Neural cell (in vitro differentiated cells): ENCODE results near the gene SETBP1.

Experiments
- CTCF ChIP-seq: fragments of 450-650 bp; IDR thresholded peaks from 2 replicates; pipeline ENCODE4 v1.5.1; 2014; ENCODE audit warnings: antibody characterized with exemption, mild to moderate bottlenecking, moderate library complexity; ENCODE audit not compliant: poor library complexity, severe bottlenecking
- EZH2 ChIP-seq: fragments of 200-600, 300-800 bp; shearing (Covaris generic), sonication (generic); IDR thresholded peaks from 2 replicates; pipeline ENCODE4 v1.6.1; 2014; ENCODE audit warnings: antibody characterized with exemption, low read length, borderline replicate concordance, mild to moderate bottlenecking; ENCODE audit not compliant: insufficient read depth, poor library complexity, severe bottlenecking
- MXI1 ChIP-seq: fragments of 450-650 bp; conservative IDR thresholded peaks from 2 replicates; pipeline ENCODE4 v1.6.1; 2014; ENCODE audit warnings: antibody characterized with exemption, mild to moderate bottlenecking; ENCODE audit not compliant: poor library complexity, severe bottlenecking
- POLR2AphosphoS5 ChIP-seq: IDR thresholded peaks from 2 replicates; pipeline ENCODE4 v1.6.1; 2012
- RAD21 ChIP-seq: fragments of 450-650 bp; conservative IDR thresholded peaks from 2 replicates; pipeline ENCODE4 v1.6.1; 2014; ENCODE audit warnings: antibody characterized with exemption, mild to moderate bottlenecking, moderate library complexity
- REST ChIP-seq: IDR thresholded peaks from 2 replicates; pipeline ENCODE4 v1.6.1; 2012; ENCODE audit warnings: borderline replicate concordance
- SMC3 ChIP-seq: fragments of 450-650 bp; conservative IDR thresholded peaks from 2 replicates; pipeline ENCODE4 v1.6.1; 2014; ENCODE audit warnings: antibody characterized with exemption, mild to moderate bottlenecking, moderate library complexity; ENCODE audit not compliant: poor library complexity
- TAF1 ChIP-seq: IDR thresholded peaks from 2 replicates; pipeline ENCODE4 v1.6.1; 2012; ENCODE audit warnings: low read depth

GRCh38 chr18:44915661-44916060 is 235.0 kb downstream of the SETBP1 start:
- TF ChIP-seq POLR2AphosphoS5 (no peak), CTCF (no peak), EZH2 (no peak), TAF1 (no peak), REST (no peak), MXI1 (no peak), RAD21 (no peak), SMC3 (no peak)
